B cell (primary cell): Measurements from ENCODE around the gene DTX3. TPM values are rescaled to one million over a fixed set of nuclear protein-coding genes. Genes with fewer than 3 reads are reported as not detected.

ENCODE experiments used
- ATAC-seq: fragments of 200-7000 bp; cut with Tn5 transposase; one replicate; pipeline ENCODE4 v1.10.0; 2021; ENCODE audit warnings: low read depth, mild to moderate bottlenecking, moderate number of reproducible peaks, moderate library complexity
- CTCF ChIA-PET: fragments of 350-600 bp; sonication (Branson Sonifier 250); formaldehyde crosslinking; loops from one replicate; lab custom pipeline; 2021; ENCODE audit warnings: antibody characterized with exemption, inconsistent platforms; lab: Charles Lee
- POLR2A ChIA-PET: fragments of 350-600 bp; sonication (Branson Sonifier 250); formaldehyde crosslinking; loops from one replicate; lab custom pipeline; 2021; ENCODE audit warnings: antibody characterized with exemption; lab: Charles Lee
- DNase-seq: peaks from one replicate; pipeline ENCODE4 v3.0.0; 2013
- H2AFZ ChIP-seq: 2 replicates; pipeline ENCODE4 v1.6.1; 2012; ENCODE audit warnings: mild to moderate bottlenecking, low read depth, low read length; ENCODE audit not compliant: insufficient read depth, poor library complexity, severe bottlenecking
- H3K27ac ChIP-seq, 2 donors: 1 replicate in 1 of 2; 2 replicates in 1 of 2; pipeline ENCODE4 v1.5.1; 2012 to 2013; ENCODE audit warnings: low read length in 2 of 2, mild to moderate bottlenecking in 2 of 2, moderate library complexity in 1 of 2
- H3K27me3 ChIP-seq, 4 experiments: fragments of 200-600 bp in 1 of 4; sonication (generic) in 1 of 4; replicated peaks in 1 of 4; 1 replicate in 2 of 4; 2 replicates in 2 of 4; pipeline versions ENCODE4 v1.6.1 to v1.7.0; 2013 to 2016; ENCODE audit warnings: low read length in 3 of 4, mild to moderate bottlenecking in 2 of 4, mixed read lengths in 1 of 4, moderate library complexity in 1 of 4; ENCODE audit not compliant: insufficient read depth in 4 of 4, control insufficient read depth in 3 of 4; ENCODE audit errors: control extremely low read depth in 1 of 4
- H3K36me3 ChIP-seq, 2 experiments: replicated peaks in 1 of 2; 1 replicate in 1 of 2; 2 replicates in 1 of 2; pipeline versions ENCODE4 v1.6.1 to v1.7.1; 2013; ENCODE audit warnings: low read length in 1 of 2; ENCODE audit not compliant: insufficient read depth in 2 of 2, control insufficient read depth in 1 of 2; ENCODE audit errors: control extremely low read depth in 1 of 2, extremely low read depth in 1 of 2
- H3K4me1 ChIP-seq, 2 donors: fragments of 200-600 bp in 1 of 2; sonication (generic) in 1 of 2; 1 replicate in 1 of 2; 2 replicates in 1 of 2; pipeline versions ENCODE4 v1.5.1 to v1.6.1; 2013 to 2017; ENCODE audit warnings: low read length in 2 of 2; ENCODE audit not compliant: control insufficient read depth in 2 of 2, insufficient read depth in 2 of 2
- H3K4me2 ChIP-seq: replicated peaks from 2 replicates; pipeline ENCODE3; 2012; ENCODE audit warnings: mild to moderate bottlenecking, low read depth, low read length; ENCODE audit not compliant: poor library complexity, severe bottlenecking
- H3K4me3 ChIP-seq, 5 experiments: fragments of 200-600 bp in 1 of 5; sonication (generic) in 1 of 5; 1 replicate in 3 of 5; 2 replicates in 2 of 5; pipeline versions ENCODE4 v1.5.1 to v1.7.0; 2011 to 2016; ENCODE audit warnings: low read length in 4 of 5, mild to moderate bottlenecking in 4 of 5, low read depth in 2 of 5, control low read depth in 1 of 5, moderate library complexity in 1 of 5; ENCODE audit not compliant: insufficient read depth in 1 of 5; ENCODE audit errors: control extremely low read depth in 1 of 5, extremely low read depth in 1 of 5
- H3K79me2 ChIP-seq: fragments of 200-600 bp; sonication (generic); one replicate; pipeline ENCODE4 v1.6.0; 2016; ENCODE audit warnings: low read length; ENCODE audit not compliant: control insufficient read depth, insufficient read depth
- H3K9ac ChIP-seq: fragments of 200-600 bp; sonication (generic); 2 replicates; pipeline ENCODE4 v1.6.1; 2017; ENCODE audit warnings: mild to moderate bottlenecking, low read length, moderate library complexity
- H3K9me3 ChIP-seq, 3 donors: one replicate each; pipeline versions ENCODE4 v1.6.1 to v1.7.1; 2013; ENCODE audit warnings: low read length in 2 of 3; ENCODE audit not compliant: control insufficient read depth in 2 of 3, insufficient read depth in 1 of 3; ENCODE audit errors: control extremely low read depth in 1 of 3
- H4K20me1 ChIP-seq: 2 replicates; pipeline ENCODE4 v1.6.0; 2012; ENCODE audit warnings: mild to moderate bottlenecking, low read length; ENCODE audit not compliant: insufficient read depth, control insufficient read depth, poor library complexity, severe bottlenecking
- H3K27ac Mint-ChIP-seq: one replicate; pipeline ENCODE4 v1.8.0; 2021; ENCODE audit warnings: mixed read lengths
- H3K27me3 Mint-ChIP-seq: one replicate; pipeline ENCODE4 v1.8.0; 2021; ENCODE audit warnings: mixed read lengths
- H3K4me1 Mint-ChIP-seq: one replicate; pipeline ENCODE4 v1.8.0; 2021; ENCODE audit warnings: mixed read lengths
- H3K4me3 Mint-ChIP-seq: one replicate; pipeline ENCODE4 v1.8.0; 2021; ENCODE audit warnings: mixed read lengths
- H3K9me3 Mint-ChIP-seq: one replicate; pipeline ENCODE4 v1.8.0; 2022; ENCODE audit warnings: mixed read lengths; ENCODE audit not compliant: insufficient read depth
- CTCF ChIP-seq: fragments of 200-600 bp; IDR thresholded peaks from one replicate; pipeline ENCODE4 v1.8.0; 2022; ENCODE audit warnings: antibody characterized with exemption, mild to moderate bottlenecking
- EZH2 ChIP-seq: IDR thresholded peaks from 2 replicates; pipeline ENCODE4 v1.6.1; 2012; ENCODE audit warnings: borderline replicate concordance, low read depth, mild to moderate bottlenecking, moderate library complexity, low read length; ENCODE audit not compliant: insufficient read depth, poor library complexity, severe bottlenecking
- WGBS: methylation state at CpG from one replicate; pipeline ENCODE4 v1.1.5; 2013; ENCODE audit warnings: missing lambda C conversion rate; ENCODE audit not compliant: insufficient coverage; 5-methylcytosine and 5-hydroxymethylcytosine counted together
- intact Hi-C: fragments of 100-400 bp; cut with micrococcal nuclease; formaldehyde crosslinking; loops from one replicate; pipeline ENCODE4 v1.10.0; 2022
- polyA plus RNA-seq: library from polyadenylated mRNA; depleted of rRNA; stranded (reverse); fragments of >200 nt; gene quantifications from 2 replicates; pipeline ENCODE4 v1.2.3, GENCODE V29; 2012
- total RNA-seq, 2 donors: library from RNA; stranded (reverse); fragments of 120-200 nt in 1 of 2; gene quantifications; 1 replicate in 1 of 2; 2 replicates in 1 of 2; pipeline versions ENCODE4 v1.2.3 to v1.2.4, GENCODE V29; 2013 to 2022

DTX3 gene
- total and polyA plus RNA-seq, 2 donors (not counting 1 experiment from before 2014, with no cell fraction given): 3.5 to 7.3 TPM

GRCh38 chr12:57620936-57621496 lies 16.4 kb downstream of the DTX3 start:
- peaks cover 32 to 45% of the 10 kb centered on the region in 2 donors for H3K4me1 ChIP-seq
- 2% methylated on average over 42 of the region's 42 CpGs for WGBS
- H3K9me3 ChIP-seq: peaks cover 0 to 18% (median 0%) of the 10 kb centered on the region in 3 donors
- peaks cover 0 to 87% (median 62%) of the 10 kb centered on the region in 4 experiments for H3K27me3 ChIP-seq
- H3K4me2 ChIP-seq: peak overlapping the region; percentile 92
- peak overlapping the region; percentile 58 for H2AFZ ChIP-seq
- peak overlapping the region; percentile 85 for H3K4me3 Mint-ChIP-seq
- H3K27ac Mint-ChIP-seq: no peak overlapping the region
- no peaks in the 10 kb centered on the region for H3K9me3 Mint-ChIP-seq
- DNase-seq (peak; percentile 58), ATAC-seq (no peak)
- H4K20me1 ChIP-seq: peaks cover 7% of the 10 kb centered on the region
- no peak overlapping the region for H3K27ac ChIP-seq
- no peaks in the 10 kb centered on the region for H3K79me2 ChIP-seq
- peaks cover 37% of the 10 kb centered on the region for H3K4me1 Mint-ChIP-seq
- peak overlapping the region; percentile 56 for H3K9ac ChIP-seq
- no peaks in the 10 kb centered on the region for H3K36me3 ChIP-seq
- ChIA-PET CTCF (interaction anchor here (0.6 to 5.1 kb wide), 16 partner anchors 9 to 165 kb away, joined by 3 to 122 read pairs (median 5); partner anchors contain the start of genes ARHGAP9 and B4GALNT1), POLR2A (interaction anchor here (0.6 kb wide), 1 partner anchor 27 kb away, joined by 3 read pairs; no protein-coding TSS in a partner anchor)
- intact Hi-C loops: loop anchor here (1.0 to 5.0 kb wide), 4 partner anchors 38 to 162 kb away; partner anchors contain the start of genes ARHGAP9, DDIT3, GLI1 and MBD6
- peaks cover 85% of the 10 kb centered on the region for H3K27me3 Mint-ChIP-seq
- H3K4me3 ChIP-seq: peak overlapping the region; percentile 13 to 51 (median 47)
- TF ChIP-seq EZH2 (no peak), CTCF (no peak)
